Measurements from ENCODE around the gene ZBTB7C.

Gene ZBTB7C

DNA sequence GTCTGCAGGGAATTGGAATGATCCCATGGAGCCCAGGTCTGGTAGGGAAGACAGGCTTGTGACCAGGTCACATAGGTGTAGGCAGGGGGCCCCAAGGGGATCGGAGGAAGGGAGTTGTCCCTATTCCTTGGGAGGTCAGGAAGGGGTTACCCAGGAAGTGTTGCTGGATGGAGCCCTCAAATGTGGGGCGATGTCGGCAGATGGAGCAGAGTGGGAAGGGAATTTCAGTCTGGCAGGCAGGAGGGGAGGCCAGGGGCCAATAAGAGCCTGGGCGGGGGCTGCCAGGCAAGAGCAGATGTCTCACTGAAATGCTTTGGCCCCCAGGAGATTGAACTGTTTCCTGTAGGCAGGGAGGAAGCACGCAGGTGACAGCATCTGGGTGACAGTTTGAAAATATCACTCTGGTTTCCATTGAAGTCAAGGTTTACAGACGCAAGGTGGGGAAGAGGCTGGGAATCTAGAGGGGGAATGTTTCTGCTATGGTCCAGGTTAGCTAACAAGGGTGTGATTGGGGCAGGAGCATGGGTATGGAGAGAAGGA, 397.2 kb downstream of the ZBTB7C start:
- DNase-seq (ENCODE audit: extremely low read depth in 1 of 2, low read depth in 1 of 2) = no peak

DNA sequence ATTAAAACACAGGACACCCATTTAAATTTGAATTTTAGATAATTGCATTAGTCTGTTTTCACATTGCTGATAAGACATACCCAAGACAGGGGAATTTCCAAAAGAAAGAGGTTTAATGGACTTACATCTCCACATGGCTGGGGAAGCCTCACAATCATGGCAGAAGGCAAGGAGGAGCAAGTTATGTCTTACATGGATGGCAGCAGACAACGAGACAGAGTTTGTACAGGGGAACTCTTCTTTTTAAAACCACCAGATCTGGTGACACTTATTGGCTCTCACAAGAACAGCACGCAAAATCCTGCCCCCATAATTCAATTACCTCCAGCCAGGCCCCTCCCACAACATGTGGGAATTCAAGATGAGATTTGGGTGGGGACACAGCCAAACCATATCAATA, 398.9 kb downstream of the ZBTB7C start:
- no peak for DNase-seq (ENCODE audit: extremely low read depth in 1 of 2, low read depth in 1 of 2)

DNA sequence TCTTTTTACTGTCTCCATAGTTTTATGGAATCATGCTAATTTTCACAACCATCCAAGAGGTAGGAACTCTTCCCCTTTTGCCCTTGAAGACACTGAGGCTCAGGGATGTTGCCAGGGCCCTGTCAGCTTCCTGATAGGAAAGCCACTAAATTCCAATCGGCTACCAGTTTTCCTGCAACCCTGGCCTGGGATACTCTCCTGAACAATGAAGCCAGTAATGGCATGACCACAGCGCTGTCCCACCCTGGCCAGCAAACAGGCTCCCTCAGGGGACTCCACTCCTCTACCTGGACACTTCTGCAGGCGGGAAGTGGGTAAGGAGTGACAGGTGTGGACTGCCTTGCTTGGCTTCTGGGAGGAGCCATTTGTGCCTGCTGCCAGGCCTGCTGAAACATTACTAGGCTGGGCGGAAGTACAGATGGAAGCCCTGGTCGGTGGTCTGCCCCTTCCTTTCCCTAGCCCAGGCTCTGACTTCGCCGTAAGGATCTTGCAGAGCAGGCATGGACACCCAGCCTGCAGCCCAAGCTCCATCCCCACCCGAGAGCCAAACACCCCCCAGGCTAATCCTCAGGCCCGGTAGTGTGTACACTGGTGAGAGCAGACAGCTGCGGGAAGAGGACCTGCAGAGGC, 400.0 kb downstream of the ZBTB7C start:
- no peak for DNase-seq (ENCODE audit: extremely low read depth in 1 of 2, low read depth in 1 of 2)

DNA sequence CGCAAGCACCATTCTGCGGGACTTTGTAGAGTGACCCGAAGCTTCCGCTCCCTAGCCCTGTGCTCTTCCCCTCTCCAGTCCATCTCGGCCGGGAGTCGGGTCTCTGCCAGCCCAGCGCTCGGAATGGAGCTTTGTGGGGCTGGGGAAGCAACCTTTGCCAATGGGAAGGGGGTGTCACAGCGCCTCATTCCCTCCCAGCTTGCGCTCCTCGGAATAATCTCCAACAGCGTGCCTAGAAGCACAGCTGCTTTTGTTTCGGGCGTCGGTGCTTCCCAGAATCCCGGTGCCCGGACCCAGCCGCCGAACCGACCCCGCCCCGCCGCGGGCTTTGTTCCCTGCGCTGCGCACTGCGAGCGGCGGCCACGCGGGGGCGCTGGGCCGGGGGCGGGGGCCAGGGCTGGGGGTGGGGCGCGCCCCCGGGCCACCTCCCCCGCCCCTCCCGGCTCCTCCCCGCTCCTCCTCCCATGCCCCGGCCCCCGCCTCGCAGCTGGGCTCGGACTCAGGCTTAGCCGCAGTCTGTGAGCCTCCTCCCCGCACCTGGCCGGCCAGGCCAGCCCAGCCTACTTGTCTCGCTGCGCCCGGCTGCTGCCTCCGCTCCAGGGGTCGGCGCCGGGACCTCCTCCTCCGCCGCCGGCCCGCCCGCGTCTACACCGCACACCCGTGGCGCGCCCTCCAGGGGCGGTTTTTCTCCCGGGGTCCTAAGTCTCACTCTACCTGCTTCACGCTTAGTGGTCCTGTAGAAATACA, 401.1 kb downstream of the ZBTB7C start:
- peak; percentile 11 to 19 for DNase-seq (ENCODE audit: extremely low read depth in 1 of 2, low read depth in 1 of 2)

DNA sequence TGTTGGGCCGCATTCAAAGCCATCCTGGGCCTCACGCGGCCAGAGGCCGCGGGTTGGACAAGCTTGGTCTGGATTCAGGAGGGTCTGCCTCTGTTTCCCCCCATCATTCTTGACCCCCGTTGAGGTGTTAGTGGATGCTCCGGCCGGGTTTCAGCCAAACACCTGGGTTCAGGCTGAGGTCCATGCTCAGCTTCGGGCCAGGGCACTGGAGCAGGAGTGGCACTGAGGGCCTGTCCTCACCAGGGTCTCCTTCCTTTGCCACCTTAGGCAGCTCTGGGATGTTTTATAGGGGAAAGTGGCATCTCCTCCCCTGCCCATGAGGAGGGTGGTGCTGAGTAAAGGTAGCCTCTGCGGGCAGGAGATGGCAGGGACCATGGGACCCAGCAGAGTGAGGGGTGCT, 401.8 kb downstream of the ZBTB7C start:
- DNase-seq (ENCODE audit: extremely low read depth in 1 of 2, low read depth in 1 of 2) = no peak

DNA sequence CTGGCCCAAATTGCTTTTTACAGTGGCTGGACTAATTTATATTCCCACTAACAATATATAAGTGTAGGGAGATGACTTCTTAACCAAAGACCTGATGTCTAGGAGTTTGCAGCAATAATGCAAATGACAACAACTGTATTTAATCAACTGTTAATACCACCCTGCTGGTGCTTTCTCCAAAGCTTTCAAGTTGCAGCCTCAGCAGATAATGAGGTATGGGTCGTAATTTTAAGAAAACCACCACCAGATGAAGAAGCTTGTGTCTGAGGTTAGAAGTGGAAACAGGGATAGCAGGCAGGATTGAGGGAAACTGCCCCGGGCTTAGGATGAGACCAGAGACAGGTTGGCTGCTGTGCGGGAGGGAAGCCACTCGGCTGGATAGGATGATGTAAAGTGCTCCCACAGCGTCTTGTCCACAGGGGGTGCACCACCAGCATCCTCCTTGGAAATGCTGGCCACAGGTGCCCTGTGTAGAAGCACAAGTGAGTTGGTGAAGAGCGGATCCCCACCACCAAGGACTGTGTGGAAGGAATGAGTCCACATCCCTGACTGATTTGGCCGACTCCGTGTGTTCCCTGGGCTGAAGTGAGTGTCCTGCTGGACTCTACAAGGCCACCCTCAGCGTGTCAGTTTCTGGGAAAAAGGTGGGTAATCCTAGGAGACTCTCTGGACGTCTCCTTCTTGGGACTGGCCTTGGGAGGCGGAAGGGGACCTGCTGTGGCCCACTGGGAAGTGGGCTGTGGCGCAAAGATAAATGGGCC, 402.6 kb downstream of the ZBTB7C start:
- DNase-seq (ENCODE audit: extremely low read depth in 1 of 2, low read depth in 1 of 2) = no peak

DNA sequence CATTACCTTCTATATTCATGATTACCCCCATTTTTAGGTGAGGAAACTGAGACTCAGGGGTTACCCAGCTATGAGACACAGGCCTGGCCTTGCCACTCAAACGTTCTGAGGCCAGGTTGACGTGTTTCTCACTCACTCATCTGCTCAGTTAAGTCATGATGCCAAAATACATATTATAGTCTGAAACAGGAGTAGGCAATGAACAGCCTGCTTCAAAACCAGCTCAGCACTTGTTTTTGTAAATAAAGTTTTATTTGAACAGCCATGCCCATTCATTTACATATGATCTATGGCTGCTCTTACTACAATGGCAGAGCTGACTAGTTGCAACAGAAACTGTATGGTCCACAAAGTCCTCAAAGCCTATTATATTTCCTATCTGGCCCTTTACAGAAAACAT, 404.6 kb downstream of the ZBTB7C start:
- DNase-seq (ENCODE audit: extremely low read depth in 1 of 2, low read depth in 1 of 2) = no peak

DNA sequence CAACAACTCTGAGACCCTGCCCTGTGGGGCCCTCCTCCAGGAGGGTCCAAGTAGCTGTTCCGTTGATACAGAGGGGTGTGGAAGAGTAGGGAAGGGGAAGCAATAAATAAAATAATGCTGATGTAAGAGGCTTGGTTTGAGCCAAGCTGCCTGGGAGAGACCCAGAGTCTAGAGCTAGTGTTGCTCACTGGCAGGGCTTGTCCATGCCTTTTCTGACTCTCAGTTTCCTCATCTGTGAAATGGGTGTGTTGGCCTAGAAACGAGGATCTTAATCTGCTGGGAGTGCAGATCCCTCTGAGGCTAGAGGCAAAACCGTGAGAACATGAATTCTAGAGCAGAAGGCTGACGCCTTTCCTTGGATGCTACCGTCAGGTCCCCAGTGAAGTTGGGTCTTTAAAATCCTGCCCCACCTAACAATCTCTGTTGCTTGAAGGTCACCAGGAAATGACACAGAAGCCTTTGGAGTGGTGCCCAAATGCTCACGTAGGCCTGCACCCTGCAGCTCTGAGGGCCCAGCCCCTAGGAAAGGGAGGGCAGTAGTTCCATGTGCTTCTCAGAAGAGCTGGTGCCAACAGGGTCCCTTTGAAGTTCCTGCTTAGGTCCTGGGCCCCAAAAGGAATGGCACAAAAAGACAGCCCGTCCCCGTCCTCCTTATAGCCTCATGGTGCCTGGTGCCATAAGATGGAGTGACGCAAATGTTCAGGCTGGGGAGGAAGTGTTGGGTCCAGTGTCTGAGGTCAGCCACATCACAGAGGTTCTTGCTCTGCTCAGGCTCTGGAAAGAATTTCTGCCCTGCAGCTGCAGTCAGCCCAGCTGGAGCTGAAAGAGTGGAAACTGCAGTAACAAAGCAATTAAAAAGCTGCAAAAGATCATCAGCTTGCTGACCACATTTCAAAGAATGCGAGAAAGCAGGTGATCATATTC, 405.5 kb downstream of the ZBTB7C start:
- DNase-seq (ENCODE audit: extremely low read depth in 1 of 2, low read depth in 1 of 2) = no peak

DNA sequence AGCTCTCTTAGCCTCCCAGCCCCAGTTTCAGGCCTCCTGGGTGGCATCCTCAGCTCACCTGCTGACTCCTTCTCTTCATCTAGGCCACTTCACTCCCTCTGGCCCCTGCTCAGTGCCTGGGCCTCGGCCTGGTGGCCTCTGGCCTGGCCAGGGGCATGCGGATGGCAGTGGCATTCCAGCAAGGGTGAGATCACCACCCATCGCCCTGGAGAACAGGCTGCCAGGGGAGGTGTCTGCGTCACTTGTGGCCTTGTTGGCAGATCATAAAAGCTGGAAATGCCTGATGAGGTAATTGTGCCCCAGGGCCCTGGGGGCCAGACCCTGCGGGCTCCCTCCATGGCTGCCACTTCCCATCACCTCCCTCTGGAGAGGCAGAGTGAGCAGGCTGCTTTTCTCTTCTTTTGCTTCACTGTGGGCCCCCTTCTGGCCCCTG, 406.2 kb downstream of the ZBTB7C start:
- DNase-seq (ENCODE audit: extremely low read depth in 1 of 2, low read depth in 1 of 2) = no peak

DNA sequence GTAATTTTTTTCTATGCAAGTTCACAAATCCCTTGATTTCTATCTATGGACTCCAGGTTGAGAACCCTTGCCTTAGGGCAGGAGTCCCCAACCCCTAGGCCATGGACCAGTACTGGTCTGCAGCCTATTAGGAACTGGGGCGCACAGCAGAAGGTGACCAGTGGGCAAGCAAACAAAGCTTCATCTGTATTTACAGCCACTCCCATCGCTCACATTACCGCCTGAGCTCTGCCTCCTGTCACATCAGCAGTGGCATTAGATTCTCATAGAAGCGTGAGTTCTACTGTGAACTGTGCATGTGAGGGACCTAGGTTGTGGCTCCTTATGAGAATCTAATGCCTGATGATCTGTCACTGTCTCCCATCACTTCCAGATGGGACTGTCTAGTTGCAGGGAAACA, 408.5 kb downstream of the ZBTB7C start:
- DNase-seq (ENCODE audit: extremely low read depth in 1 of 2, low read depth in 1 of 2) = no peak

DNA sequence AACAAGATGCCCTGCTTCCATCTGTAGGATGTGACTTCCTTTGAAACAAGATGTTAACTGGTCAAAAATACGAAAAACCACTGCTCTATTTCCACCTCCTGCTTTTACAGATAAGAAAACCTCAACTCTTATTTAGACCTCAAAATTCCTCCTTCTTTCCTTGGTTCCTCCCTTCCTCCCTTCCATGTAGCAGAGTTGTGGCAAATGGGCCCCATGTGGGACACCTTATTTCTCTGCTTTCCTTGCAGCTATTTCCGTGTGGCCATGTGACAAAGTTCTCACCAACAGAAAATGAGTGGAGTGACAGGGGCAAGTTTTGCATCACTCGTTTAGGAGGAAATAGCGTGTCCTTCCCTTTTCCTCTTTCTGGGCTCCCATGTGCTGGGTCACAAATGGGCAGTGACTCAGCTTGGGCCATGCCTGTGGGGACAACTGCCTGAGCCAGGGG, 409.4 kb downstream of the ZBTB7C start:
- no peak for DNase-seq (ENCODE audit: extremely low read depth in 1 of 2, low read depth in 1 of 2)

DNA sequence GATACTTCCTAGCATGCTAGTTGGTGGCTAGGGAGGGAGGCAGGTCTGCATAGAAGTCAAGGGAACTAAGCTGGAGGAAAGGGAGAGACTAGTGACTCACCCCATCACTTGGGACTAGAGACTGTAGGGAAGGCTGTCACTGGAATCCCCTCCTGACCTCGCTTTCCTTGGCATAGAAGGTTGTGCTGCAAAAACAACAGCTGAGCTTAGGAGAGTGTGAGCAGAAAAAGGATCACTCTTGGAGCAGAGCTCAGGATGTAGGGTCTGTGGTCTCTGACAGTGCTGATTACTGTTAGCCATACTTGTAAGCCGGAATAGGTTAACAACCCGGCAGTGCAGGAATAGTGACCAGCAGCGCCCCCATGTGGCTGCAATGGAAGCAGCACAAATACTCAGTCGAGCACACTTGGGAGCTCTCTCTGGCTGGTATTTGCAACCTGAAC, 411.8 kb downstream of the ZBTB7C start:
- DNase-seq (ENCODE audit: extremely low read depth in 1 of 2, low read depth in 1 of 2) = peak in 1 of 2 donors; percentile 17

DNA sequence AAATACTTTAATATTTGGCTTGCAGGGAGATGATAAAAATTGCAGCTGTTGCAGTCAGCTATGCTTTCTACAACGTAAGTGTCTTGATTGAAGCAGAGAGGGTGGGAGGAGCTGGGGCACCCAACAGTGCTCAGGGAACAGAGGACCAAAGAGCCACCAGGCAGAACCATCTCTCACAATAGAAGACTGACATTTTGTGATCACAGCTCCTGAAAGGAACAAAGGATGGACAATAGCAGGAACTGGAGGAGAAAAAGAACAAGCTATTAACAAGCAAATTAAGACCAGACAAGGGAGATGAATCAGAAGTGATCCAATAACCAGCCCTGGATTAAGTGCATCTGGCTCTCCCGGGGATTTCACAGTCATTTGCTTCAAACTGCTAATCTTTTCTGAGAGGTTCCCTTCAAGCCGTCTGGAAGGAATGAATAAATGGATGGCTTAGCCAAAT, 413.1 kb downstream of the ZBTB7C start:
- no peak for DNase-seq (ENCODE audit: extremely low read depth in 1 of 2, low read depth in 1 of 2)

DNA sequence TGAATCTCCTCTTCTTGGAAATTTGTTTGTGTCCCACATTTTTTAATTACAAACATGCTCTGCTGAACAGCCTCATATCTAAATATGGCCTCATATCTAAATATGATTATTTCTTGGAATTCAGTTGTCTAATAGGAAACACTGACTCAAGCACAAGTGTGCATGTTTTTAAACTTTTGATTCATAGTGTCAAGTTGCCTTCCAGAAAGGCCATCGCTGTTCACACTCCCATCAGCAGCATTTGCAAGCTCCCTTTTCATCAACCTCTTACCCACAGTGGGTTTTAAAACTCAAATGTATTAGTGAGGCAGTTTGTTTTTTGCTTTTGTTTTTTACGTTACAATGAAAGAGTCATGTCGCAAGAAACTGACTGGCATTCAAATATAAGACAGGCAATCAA, 413.5 kb downstream of the ZBTB7C start:
- DNase-seq (ENCODE audit: extremely low read depth in 1 of 2, low read depth in 1 of 2) = no peak

DNA sequence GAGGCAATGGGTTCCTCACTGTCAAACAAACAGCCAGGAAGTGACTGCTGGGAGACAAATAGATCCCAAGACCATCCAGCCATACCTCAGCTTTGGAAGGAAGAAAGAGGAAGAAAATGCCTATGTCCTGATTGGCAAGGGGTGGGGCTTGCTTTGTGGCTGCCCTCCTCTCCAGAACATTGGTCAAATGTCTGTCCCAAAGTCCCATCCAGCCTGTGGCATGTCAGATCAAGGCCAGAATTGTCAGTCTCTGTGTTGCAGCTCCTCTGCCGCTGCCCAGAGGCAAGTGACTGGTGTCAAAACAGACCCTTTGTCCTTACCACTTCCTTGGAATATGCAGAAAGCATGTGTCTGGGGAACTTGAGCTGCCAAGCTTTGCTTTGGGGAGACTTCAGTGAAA, 415.8 kb downstream of the ZBTB7C start:
- DNase-seq (ENCODE audit: extremely low read depth in 1 of 2, low read depth in 1 of 2) = no peak

DNA sequence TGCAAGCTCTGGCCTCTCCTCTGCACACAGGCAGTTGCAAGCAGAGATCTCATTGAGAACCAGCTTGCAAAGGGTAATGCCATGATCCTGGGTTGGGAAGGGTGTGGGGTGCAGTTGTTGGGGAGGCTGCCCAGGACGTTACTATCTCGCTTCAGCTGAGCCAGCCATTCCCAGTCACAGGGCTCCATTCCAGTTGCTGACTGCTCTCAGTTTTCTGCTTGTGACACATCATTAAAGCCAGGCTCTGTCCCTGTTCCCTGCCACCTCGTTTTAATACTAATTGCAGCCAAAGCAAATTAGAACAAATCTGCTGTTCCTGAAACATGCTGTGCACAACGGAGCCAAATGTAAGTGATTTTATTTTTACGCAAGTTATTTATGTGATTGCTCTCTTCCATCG, 416.2 kb downstream of the ZBTB7C start:
- no peak for DNase-seq (ENCODE audit: extremely low read depth in 1 of 2, low read depth in 1 of 2)

DNA sequence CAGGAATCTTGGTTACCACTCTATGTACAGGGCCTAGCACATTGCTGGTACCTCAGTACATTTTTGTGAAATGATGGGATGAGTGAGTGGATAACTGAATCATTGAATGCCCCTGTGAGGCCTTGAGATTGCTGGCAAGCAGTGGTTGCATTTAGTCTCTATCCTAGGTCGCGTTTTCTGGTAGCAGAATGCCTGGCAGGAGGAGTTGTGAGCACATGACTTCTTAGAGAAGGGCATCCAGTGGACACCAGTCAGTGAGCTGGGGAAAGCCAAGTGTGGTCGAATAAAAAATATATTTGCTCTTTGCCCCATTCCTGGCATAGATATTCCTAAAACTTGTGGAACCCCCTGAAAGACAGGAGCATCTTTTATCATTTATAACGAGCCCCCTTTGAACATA, 416.9 kb downstream of the ZBTB7C start:
- DNase-seq (ENCODE audit: extremely low read depth in 1 of 2, low read depth in 1 of 2) = no peak

DNA sequence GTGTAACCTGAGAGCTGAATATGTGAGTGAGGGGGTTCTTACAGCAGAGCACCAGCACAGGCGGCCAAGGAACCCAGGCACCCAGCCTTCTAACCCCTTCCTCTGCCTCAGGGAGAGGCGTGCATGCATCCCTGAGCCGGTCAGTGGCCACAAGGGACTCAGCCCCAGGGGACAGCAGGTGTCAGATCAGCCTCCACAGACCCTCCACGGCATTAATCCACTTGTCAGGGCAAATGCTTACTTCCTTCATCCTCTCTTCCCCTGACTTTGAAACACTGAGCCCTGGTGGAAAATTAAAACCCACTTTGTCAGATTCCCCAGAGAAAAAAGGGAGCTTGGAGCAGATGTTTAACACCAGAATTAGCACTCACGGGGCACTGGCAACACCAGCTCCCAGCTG, 418.2 kb downstream of the ZBTB7C start:
- DNase-seq (ENCODE audit: extremely low read depth in 1 of 2, low read depth in 1 of 2) = no peak

DNA sequence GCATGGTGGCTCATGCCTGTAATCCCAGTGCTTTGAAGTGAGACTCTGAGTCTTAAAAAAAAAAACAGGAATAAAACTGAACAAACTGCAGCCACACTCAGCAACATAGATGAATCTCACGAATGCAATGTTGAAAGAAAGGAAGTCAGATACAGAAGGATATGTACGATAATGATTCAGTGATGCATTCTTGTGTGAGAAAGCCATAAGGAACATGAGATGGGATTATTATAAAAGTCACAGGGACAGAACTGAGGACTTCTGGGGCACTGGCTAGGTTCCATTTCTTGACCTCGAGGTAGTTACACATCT, 421.8 kb downstream of the ZBTB7C start:
- no peak for DNase-seq (ENCODE audit: extremely low read depth in 1 of 2, low read depth in 1 of 2)

DNA sequence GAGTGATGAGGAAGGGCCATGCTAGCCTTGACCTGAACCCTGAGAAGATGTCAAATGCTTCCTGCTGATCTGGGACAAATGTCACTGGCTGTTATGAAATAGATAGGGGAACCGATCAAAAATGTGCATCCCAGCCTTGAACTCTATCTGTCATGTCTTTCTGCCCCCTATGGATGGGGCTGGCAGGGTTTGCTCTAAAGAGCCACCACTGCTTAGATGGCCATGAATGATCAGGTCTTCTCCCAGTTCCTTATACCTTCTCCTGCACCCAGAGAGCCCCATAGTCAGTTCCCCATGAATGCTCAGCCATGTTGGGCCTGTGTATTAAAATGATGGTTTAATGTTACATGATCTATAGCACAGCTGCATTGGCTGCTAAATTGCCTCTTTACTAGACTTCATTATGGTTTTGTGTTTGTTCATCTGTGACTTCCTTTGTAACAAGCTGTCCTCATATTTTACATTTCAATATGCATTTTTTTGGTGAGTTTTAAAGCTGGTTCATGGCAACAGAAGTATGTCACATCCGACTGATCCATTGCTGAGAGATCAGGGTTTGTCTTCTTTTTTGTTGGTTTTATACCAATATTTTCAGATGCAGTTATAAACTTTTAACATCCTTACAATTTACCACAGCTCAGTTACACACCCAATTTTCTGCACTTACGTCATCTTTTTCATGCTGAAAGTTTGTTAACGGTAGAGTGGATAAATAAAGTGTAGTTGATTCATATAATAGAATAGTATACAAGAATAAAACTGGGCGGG, 422.4 kb downstream of the ZBTB7C start:
- DNase-seq (ENCODE audit: extremely low read depth in 1 of 2, low read depth in 1 of 2) = no peak

Data from stimulated activated CD8-positive, alpha-beta memory T cell treated with anti-CD3 and anti-CD28 coated beads, Interleukin-7, amount 100 ng/mL, for 48 hours (primary cell).